Hematopoietic multipotent progenitor cell treated with erythropoietin and hydrocortisone succinate and interleukin-3 and kit ligand, for 4 days (in vitro differentiated cells): ENCODE results near the gene SH3BP5L.
"Not testable (repeated sequence)": the region's sequence is repeated elsewhere in the genome, so short reads cannot be mapped to it uniquely, and the experiment has no call there.

Experiments used
- DNase-seq: peaks from one replicate; pipeline ENCODE4 v3.0.0-alpha.2; 2015

Gene SH3BP5L

DNA sequence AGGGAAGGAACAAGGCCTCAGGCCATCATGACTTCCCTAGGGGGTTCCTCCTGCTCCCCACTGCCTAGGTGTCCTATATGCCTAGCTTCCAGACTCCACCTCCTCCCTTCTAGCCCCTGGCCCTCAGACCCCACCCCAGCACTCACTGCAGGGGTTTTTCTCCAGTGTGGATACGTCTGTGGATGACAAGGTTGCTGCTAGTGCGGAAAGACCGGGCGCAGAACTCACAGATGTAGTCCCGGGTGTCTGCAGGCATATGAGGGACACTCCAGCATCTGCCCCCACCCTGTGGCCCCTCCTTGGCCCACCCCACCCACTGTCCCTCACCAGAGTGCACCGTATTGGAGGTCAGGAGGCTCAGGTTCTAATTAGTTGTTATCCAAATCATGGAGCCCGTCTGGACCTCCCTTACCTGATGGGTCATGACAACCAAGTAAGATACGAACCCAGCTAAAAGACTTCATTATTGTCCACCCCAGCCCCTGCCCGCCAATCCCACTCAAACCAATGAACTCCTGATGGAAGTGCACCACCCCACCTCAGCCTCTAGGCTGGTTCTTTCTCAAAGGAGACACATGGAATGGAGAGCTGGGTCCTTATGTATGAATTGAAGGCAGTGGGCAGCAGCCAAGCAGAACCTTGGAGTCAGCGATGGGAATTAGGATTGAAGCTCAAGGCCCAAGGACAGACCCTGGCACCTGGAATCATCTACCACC lies 25.0 kb upstream of the SH3BP5L start:
- no peak for DNase-seq

DNA sequence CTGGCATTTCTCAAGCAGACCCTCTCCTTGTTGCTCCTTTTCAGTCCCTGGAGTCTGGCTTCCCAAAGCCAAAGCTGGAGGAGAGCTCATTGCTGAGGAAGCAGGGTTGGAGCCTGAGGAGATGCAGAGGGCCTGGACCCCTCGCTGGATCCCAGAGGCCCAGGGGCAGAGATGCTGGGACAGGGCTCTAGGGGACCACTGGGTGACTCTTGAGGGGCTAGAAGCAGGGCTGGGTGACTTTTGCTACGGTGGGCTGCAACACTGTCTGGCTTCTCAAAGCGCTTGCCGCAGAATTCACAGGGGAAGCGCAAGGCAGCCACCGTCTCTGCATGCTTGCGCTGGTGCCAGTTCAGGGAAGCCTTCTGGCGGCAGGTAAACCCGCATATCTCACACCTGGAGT lies 24.4 kb upstream of the SH3BP5L start:
- DNase-seq: no peak

DNA sequence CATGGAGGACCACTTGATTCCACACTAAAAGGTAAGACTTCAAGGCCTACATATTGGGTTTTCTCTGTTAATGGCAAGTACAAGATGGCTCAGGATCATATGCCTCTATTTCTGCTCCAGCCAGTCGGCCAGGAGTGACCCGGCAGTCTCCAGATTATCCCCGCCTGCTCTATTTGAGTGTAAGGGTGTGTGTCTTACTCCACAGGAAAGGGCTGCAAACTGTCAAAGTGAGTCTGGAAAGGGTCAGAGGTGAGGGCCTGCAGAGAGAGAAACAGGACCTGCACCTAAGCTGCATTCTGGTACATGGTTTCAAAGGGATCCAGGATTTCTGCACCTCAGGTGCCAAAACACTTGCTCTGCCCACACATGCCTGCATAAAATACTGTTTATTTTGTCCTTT lies 23.9 kb upstream of the SH3BP5L start:
- no peak for DNase-seq

DNA sequence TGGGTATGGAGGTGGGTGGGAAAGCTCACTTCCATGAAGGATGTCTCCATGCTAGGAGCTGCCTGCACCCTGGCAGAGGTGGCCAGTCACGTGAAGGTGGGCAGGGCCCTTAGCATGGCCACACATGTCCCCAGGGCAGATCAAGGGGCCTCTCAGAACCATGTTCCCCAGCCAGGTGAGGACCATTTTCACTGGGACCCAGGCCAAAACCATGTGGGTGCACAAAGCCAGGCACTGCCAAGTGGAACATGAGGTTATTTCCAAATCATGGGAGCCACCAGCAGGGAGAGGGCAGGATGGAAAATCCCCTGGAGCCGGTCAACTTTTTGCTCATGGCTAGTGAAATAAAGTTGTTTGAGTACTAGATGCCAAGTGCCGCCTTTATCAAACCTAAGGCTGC lies 23.4 kb upstream of the SH3BP5L start:
- no peak for DNase-seq

DNA sequence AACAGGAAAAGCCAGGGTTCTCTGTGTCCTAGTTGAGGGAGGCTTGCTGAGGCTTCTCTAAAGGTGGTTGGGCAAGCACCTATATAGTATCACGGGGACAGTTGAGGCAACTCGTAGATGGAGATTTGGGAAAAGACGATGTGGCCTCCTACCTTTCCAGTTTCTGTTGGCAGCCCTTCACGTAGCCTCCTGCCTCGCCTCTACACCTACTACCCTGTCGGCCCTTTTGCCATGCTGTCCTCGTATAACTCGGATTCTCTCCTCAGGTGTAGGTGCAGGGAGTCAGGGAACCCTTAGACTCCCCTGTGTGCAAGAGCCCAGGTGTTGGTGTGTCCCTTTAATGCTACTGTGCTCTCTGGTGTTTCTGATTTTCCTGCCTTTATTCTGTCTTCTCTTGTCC lies 22.9 kb upstream of the SH3BP5L start:
- DNase-seq: no peak

DNA sequence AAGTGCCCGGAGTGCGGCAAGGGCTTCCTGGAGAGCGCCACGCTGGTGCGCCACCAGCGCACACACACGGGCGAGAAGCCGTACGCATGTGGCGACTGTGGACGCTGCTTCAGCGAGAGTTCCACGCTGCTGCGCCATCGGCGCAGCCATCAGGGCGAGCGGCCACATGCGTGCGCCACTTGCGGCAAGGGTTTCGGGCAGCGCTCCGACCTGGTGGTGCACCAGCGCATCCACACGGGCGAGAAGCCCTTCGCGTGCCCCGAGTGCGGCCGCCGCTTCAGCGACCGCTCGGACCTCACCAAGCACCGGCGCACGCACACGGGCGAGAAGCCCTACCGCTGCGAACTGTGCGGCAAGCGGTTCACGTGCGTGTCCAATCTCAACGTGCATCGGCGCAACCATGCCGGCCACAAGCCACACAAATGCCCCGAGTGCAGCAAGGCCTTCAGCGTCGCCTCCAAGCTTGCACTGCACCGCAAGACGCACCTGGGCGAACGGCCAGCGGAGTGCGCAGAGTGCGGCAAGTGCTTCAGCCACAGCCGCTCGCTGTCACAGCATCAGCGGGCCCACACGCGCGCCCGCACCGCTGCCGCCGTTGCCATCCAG lies 22.3 kb upstream of the SH3BP5L start:
- DNase-seq: no peak

DNA sequence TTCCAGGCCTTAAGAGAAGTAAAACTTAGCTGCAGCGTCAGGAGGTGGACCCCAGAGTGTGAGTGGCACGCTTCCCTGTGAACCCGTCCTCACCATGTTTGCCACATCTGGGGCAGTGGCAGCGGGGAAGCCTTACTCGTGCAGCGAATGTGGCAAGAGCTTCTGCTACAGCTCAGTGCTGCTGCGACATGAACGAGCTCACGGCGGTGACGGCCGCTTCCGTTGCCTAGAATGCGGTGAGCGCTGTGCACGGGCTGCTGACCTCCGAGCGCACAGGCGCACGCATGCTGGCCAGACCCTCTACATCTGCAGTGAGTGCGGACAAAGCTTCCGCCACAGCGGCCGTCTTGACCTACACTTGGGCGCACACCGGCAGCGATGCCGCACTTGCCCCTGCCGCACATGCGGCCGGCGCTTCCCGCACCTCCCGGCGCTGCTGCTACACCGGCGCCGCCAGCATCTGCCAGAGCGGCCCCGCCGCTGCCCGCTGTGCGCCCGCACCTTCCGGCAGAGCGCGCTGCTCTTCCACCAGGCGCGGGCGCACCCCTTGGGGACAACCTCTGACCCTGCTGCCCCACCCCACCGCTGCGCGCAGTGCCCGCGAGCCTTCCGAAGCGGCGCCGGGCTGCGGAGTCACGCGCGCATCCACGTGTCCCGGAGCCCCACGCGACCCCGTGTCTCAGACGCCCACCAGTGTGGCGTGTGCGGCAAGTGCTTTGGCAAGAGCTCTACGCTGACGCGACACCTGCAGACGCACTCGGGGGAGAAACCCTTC lies 21.7 kb upstream of the SH3BP5L start:
- no peak for DNase-seq

DNA sequence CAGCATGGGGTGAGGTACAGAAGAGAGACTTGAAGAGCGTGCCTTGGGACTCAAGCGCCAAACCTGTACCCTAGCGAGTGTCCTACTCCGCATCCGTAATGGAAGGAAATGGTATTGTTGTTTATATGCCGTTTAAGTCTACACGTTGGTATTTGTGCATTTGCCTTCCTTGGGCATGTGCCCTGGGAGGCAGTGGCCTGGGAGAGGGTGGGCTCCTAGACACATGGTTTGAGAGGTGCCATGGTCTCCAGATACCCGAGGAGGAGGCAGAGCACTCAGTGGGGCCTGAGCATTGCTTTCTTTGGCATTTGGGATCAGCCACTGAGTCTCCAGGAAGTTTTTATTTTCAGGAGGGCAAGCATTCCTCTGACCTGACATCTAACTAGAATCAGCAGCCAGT lies 18.8 kb upstream of the SH3BP5L start:
- DNase-seq: no peak

DNA sequence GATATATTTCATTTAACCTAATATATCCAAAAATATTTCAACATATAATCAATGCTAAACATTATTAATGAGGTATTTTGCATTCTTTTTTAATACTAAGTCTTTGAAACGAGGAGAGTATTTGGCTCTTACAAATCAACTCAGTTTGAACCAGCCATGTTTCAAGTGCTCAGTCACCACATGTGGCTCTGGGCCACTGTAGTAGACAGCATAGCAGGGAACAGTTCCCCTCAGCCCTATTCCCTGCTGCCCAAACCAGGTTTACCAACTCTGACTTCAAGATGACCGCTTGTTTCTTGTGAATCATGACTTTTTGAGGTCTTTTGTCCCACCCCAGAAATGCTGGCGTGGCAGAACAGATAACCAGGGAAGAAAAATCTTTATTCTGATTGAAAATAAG lies 18.0 kb upstream of the SH3BP5L start:
- DNase-seq: no peak

DNA sequence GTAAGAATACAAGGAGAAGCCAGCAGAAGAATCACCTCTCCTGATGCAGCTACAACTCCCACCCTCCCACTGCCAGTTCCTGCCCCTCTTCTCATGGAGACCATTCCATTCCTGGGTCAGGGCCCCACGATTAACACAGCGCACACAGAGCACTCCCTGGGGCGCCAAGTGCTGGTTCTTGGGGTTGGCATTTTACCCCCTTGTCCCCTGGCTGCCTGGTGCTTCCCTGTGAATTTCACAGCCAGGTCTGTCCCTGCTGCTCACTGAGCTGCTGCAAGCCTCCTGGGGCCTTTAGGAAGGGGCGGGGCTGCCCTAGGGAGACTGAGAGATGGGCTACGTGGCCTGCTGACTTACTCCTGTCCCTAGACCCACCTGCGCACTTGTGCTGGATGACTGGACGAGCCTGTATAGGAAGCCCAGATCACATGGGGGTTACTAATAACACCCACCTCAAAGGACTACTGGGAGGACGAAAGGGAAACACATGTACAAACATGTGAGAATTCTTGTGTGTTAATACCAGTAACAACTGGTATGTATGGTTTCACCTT lies 17.1 kb upstream of the SH3BP5L start:
- no peak for DNase-seq

DNA sequence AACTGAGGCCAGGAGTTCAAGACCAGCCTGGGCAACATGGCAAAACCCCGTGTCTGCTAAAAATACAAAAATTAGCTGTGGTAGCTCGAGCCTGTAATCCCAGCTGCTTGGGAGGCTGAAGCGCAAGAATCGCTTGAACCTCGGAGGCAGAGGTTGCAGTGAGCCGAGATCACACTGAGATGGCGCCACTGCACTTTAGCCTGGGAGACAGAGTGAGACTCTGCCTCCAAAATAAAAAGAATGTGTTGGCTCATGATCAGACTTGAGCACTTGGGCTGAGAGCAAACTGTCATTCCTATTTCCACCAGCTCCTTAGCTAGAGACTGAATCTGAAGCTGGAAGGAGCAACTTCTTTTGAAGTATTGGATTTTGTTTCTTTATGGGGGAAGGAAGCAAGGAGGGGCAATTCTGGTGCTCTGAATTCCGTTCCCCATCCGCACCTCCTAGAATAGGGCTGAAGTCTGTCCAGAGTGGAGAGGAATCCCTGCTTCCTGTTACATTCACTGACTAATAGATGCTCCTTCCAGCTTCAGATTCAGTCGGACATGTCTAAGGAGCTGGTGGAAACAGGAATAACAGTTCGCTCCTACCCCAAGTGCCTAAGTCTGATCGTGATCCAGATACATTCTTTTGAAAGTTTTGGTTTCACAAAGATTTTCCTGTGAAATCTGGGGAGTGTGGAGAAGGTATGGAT lies 16.1 kb upstream of the SH3BP5L start:
- DNase-seq: peak; percentile 84

DNA sequence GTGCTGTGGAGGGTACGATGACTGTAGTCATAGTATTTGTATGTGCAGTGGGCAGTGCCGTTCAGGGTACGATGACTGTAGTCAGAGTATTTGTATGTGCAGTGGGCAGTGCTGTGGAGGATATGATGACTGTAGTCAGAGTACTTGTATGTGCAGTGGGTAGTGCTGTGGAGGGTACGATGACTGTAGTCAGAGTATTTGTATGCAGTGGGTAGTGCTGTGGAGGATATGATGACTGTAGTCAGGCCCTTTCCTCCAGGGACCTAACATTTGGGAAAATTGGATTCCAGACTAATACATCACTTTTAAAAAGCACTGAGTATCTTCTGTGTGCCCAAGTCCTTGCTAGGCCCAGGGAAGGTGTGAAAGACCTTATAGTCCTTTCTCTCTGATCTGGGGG lies 15.2 kb upstream of the SH3BP5L start:
- DNase-seq: no peak

DNA sequence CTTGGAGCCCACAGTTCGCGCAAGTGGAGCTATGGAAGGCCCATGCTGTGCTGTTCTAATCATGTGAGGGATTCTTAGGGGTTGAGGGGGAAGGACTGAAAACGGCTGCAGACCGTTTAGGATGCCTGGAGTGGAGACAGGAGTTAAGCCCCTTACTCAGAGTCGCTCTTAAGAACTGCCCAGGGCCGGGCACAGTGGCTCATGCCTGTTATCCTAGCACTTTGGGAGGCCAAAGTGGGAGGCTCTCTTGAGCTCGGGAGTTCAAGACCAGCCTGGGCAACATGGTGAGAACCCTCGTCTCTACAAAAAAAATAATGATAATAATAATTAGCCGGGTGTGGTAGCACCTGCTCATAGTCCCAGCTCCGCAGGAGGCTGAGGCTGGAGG lies 13.4 kb upstream of the SH3BP5L start:
- DNase-seq: no peak

DNA sequence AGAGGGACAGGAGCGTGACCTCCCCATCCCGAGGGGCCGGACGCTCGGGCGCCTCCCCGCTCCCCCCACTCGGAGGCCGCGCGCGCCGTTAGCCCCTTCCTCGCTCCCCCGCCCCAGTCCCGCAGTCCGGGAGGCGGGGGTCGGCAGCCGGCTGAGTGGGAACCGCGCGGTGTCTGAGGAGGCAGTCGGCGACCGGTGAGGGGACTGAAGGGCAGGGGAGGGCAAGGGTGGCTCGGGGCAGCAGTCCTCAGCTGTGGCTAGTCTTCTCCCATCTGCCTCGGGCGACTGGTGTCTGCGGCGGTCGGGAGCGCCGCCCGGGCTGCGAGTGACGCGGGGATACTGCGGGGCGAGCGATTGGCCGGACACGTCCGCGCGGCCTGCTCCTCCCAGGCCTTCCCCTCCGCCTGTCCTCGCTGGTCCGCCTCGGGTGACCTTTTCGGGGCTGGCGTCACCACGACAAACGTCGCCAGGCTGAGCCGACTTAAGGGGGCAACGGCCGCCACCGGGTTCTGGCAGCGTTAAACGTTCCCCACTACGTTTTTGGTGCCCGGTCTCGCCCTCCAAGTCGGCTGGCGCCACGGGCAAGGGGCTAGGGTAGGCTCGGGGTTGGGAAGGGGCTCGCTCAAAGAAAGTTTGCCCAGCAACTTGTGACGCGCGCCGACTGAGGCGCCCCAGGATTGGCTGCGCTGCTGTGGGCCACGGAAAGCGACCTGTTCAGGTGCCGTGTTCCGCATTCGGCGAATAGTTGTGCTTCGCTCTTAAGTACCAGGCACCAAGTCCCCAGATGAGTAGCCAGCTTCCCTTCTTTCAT lies 12.8 kb upstream of the SH3BP5L start:
- DNase-seq: peak; percentile 96

DNA sequence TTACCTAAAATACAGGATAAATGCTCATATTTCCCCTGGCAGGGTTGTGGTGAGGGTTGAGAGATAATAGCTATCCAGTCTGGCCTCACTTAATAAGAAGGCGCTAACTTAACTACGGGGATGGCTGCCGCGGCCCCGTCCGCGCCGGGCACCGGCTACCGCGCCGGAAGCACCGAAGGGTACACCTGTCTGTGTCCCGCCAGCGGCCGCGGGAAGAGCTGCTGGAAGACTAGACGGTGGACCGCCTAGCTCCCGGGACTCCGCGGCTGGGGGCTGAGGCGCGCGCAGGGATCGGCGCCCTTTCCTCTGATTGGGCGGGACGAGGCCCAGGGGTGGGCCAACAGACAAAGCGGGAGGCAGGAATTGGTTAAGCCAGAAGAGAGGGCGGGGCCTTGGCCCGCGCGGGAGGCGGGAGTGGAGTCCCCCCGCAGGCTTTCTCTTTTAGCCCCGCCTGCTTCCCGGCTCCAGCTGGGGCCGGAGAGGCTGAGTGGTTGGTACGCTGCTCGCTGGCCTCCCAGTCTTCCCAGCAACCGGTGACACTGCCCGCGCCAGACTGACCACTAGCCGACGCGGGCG lies 12.2 kb upstream of the SH3BP5L start, which contains the start of gene ZNF672:
ZNF672 (plus strand) TSS at position 444 of the 576 bp plus-strand sequence. CDS start 9,051 bp downstream, outside the sequence.
- DNase-seq: peak; percentile 99

DNA sequence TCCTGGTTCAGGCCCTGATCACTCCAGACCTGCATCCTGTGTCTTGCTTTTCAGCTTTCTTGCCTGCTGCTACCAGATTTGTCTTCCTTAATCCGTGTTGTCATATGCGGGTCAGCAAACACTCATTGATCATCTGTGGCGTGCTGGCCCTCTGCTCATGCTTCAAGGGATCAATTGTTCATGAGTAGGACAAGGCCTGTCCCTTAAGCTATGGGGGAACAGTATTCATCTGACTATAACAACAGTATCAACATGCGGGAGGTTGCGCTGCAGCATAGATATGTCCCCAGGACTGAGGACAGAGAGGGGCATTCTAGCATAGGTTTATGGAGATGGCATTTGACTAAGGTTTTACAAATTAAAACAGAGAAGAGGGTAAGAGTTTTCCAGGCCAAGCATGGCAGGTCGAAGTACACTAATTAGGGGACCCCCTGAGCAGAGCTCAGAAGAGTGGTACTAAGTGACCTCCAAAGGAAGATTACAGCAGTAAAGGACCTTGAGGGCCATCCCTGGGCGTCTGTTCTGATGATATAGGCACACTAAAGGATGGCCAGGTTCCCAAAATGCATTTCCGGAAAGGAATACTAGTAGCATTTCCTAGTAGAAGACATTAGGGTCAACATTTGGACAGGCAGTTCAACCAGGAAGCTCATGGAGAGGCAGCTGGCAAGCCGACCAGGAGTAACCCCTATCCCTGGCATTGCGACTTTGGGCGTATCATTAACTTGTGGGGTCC lies 11.5 kb upstream of the SH3BP5L start:
- DNase-seq: no peak

DNA sequence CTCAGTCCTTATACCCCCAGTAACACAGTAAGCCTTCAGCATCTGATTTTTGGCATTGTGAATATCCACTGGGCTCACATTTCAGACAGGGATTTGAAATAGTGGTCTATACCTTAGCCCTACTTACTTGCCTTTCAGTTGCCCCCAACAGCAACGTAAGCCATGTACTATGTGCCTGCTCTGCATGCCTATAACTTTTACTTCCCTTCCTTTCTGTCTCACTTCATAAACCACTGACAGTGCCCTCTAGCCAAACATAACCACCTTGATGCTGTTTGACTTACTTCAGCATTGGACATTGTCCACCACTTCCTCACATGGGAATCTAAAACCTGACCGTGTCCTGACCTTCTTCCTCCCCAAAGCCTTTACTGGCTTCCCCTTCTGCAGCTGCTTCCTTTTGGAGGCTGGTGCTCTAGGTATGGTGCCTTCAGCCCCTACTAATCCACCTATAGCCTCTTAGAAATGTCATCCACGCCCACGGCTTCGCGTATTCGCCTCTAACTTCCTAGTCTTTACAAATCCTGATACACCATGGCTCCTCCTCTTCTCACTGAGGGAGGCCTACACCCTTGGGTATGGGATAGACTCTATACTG lies 8.7 kb upstream of the SH3BP5L start:
- peak; percentile 36 for DNase-seq

DNA sequence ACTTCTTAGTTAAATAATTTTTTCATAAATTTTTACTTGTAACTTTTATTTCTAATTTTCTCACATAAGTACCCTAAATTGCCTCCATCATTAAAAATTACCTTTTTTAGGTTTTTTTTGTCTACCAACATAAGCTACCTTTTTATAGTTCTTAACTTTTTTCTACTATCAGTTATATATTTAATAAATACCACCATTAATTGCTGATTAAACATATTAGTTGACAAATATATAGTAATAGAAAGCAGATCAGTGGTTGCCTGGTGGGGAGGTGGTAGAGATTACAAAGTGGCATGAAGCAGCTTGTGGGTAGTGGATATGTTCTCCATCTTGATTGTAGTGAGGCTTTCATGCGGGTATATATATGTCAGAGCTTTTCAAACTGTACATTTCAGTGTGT lies 6.1 kb upstream of the SH3BP5L start:
- DNase-seq: no peak

DNA sequence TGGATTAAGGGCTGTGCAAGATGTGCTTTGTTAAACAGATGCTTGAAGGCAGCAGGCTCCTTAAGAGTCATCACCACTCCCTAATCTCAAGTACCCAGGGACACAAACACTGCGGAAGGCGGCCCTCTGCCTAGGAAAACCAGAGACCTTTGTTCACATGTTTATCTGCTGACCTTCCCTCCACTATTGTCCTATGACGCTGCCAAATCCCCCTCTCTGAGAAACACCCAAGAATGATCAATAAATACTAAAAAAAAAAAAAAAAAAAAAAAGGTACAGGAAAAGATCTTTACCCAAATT lies 5.0 kb upstream of the SH3BP5L start:
- DNase-seq: not testable (repeated sequence)

DNA sequence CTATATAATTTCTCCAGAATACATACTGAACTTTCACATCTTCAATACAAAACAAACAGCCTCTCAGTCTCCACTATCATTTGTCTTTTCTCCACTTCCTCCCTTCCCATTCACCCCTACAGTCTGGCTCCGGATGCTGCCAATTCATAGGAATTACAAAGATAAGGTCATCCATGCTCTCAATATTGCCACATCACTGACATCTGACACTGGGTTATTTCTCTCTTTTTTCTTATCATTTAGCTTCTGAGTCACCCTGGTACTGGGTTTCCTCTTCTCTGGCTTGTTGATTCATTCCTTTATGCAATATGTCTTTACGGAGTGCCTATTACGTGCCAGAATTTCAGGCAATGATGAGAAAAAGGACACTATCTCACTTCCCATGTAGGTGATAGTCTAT lies 3.1 kb upstream of the SH3BP5L start:
- DNase-seq: peak; percentile 83

DNA sequence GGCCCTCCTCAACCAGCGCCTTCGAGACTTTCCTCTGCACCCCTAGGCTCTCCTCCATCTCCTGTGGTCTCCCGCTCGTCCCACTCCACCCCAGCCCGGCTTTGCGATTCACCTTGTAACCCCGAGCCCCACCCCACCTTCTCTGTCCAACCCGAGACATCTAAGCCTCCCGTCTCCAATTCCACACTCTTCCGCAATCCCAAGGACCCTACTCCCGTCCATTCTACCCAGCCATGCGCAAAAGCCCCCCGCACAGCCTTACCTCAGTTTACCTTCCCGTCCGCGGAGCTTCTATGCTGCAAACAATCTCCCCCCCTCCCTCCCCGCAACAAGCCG lies 174 bp downstream of the SH3BP5L start:
- DNase-seq: no peak
